PFSK-1 (cell line): ENCODE measurements around the gene LRMDA.

Experiments used
- FOXP2 ChIP-seq: optimal IDR thresholded peaks from 2 replicates; pipeline ENCODE3; 2011; ENCODE audit warnings: borderline replicate concordance, control low read depth, inconsistent platforms; ENCODE audit not compliant: insufficient read depth; ENCODE audit errors: extremely low read length, extremely low read depth
- POLR2AphosphoS5 ChIP-seq: IDR thresholded peaks from 2 replicates; pipeline ENCODE4 v1.6.1; 2012; ENCODE audit warnings: low read depth, mild to moderate bottlenecking, control low read depth, low read length, moderate library complexity
- REST ChIP-seq, 2 experiments: IDR thresholded peaks; 2 replicates each; pipeline versions ENCODE4 v1.6.1 to v1.8.0; 2011 to 2012; ENCODE audit warnings: low read depth in 2 of 2, low read length in 2 of 2, control low read depth in 1 of 2, inconsistent platforms in 1 of 2, mild to moderate bottlenecking in 1 of 2, moderate library complexity in 1 of 2; ENCODE audit not compliant: insufficient read depth in 1 of 2
- SIN3A ChIP-seq: IDR thresholded peaks from 2 replicates; pipeline ENCODE4 v1.6.1; 2012; ENCODE audit warnings: mild to moderate bottlenecking, low read length, moderate library complexity, borderline replicate concordance; ENCODE audit not compliant: insufficient read depth
- TAF1 ChIP-seq: IDR thresholded peaks from 2 replicates; pipeline ENCODE4 v1.6.1; 2012; ENCODE audit warnings: low read length, control low read depth, borderline replicate concordance; ENCODE audit not compliant: insufficient read depth

GRCh38 chr10:75948583-75948982, 517.2 kb downstream of the LRMDA start:
- TF ChIP-seq POLR2AphosphoS5: no peak
- no peak for TF ChIP-seq REST (IDR thresholded peaks at IDR 0.05; ENCODE audit: insufficient read depth in 1 of 2, low read depth in 2 of 2, low read length in 2 of 2)
- no peak for TF ChIP-seq TAF1
- no peak for TF ChIP-seq SIN3A
- no peak for TF ChIP-seq FOXP2
